HepG2 (cell line): Measurements from ENCODE around the gene MTA3. TPM values are rescaled to one million over a fixed set of nuclear protein-coding genes. Genes with fewer than 3 reads are reported as not detected.

Experiments
- CBX5 ChIP-seq: sonication (generic); formaldehyde crosslinking; IDR thresholded peaks from 2 replicates; pipeline ENCODE4 v1.4.0; 2020; ENCODE audit warnings: missing genetic modification reagents, borderline replicate concordance
- FOXO1 ChIP-seq: sonication (generic); formaldehyde crosslinking; IDR thresholded peaks from 2 replicates; pipeline ENCODE4 v1.4.0; 2020; ENCODE audit warnings: missing genetic modification reagents
- HDAC1 ChIP-seq: sonication (generic); formaldehyde crosslinking; IDR thresholded peaks from 2 replicates; pipeline ENCODE4 v1.5.1; 2020; ENCODE audit warnings: mild to moderate bottlenecking, missing genetic modification reagents
- HOXA3 ChIP-seq: sonication (generic); formaldehyde crosslinking; IDR thresholded peaks from 2 replicates; pipeline ENCODE4 v1.5.0; 2020; ENCODE audit warnings: missing genetic modification reagents
- KDM6A ChIP-seq: IDR thresholded peaks from 2 replicates; pipeline ENCODE4 v1.6.1; 2016; ENCODE audit warnings: low read depth
- KMT2A ChIP-seq: sonication (generic); formaldehyde crosslinking; IDR thresholded peaks from 2 replicates; pipeline ENCODE4 v1.4.0; 2020; ENCODE audit warnings: missing genetic modification reagents
- MED1 ChIP-seq: sonication (generic); formaldehyde crosslinking; IDR thresholded peaks from 2 replicates; pipeline ENCODE4 v1.4.0; 2020; ENCODE audit warnings: missing genetic modification reagents
- NPAS2 ChIP-seq: sonication (generic); formaldehyde crosslinking; IDR thresholded peaks from 2 replicates; pipeline ENCODE4 v1.8.0; 2022; ENCODE audit warnings: mild to moderate bottlenecking, missing genetic modification reagents, borderline replicate concordance
- PPARG ChIP-seq: conservative IDR thresholded peaks from 2 replicates; pipeline ENCODE4 v1.6.1; 2016; ENCODE audit warnings: missing biosample characterization, missing genetic modification reagents
- SALL1 ChIP-seq: sonication (generic); formaldehyde crosslinking; IDR thresholded peaks from 2 replicates; pipeline ENCODE4 v1.8.0; 2022; ENCODE audit warnings: mild to moderate bottlenecking, missing genetic modification reagents
- SMAD9 ChIP-seq: sonication (generic); formaldehyde crosslinking; IDR thresholded peaks from 2 replicates; pipeline ENCODE4 v1.5.1; 2020; ENCODE audit warnings: mild to moderate bottlenecking, missing genetic modification reagents
- TBL1XR1 ChIP-seq: fragments of 150-350 bp; IDR thresholded peaks from 2 replicates; pipeline ENCODE4 v1.6.1; 2014; ENCODE audit warnings: borderline replicate concordance, low read length; ENCODE audit not compliant: partially characterized antibody
- YEATS4 ChIP-seq: sonication (generic); formaldehyde crosslinking; IDR thresholded peaks from 2 replicates; pipeline ENCODE4 v1.4.0; 2020; ENCODE audit warnings: missing genetic modification reagents, borderline replicate concordance
- YY1 ChIP-seq: IDR thresholded peaks from 2 replicates; pipeline ENCODE4 v1.6.1; 2011; ENCODE audit warnings: low read length, low read depth, moderate library complexity, mild to moderate bottlenecking; ENCODE audit not compliant: insufficient read depth, insufficient replicate concordance
- ZMYM4 ChIP-seq: sonication (generic); formaldehyde crosslinking; IDR thresholded peaks from 2 replicates; pipeline ENCODE4 v1.8.1; 2023; ENCODE audit warnings: mild to moderate bottlenecking, missing genetic modification reagents
- ZNF558 ChIP-seq: sonication (generic); formaldehyde crosslinking; IDR thresholded peaks from 2 replicates; pipeline ENCODE4 v1.9.0; 2022; ENCODE audit warnings: mild to moderate bottlenecking, missing genetic modification reagents, borderline replicate concordance
- polyA plus RNA-seq, 8 experiments: library from polyadenylated mRNA; depleted of rRNA in 3 of 8; stranded (reverse) in 7 of 8; unstranded in 1 of 8; fragments of >200 nt; fragmentation: Illumina TruSeq in 4 of 8; extraction: Trizol in 4 of 8; gene quantifications; 2 replicates each; pipeline versions ENCODE4 v1.2.1 to v1.2.3, GENCODE V29; 2011 to 2016; ENCODE audit warnings: low read depth in 4 of 8, missing spikeins in 1 of 8, mixed read lengths in 1 of 8; ENCODE audit not compliant: insufficient read depth in 1 of 8
- total RNA-seq, 5 experiments: library from RNA; depleted of rRNA; stranded (reverse); fragments of >200 nt; fragmentation: Illumina TruSeq; extraction: Trizol; gene quantifications; 2 replicates each; pipeline ENCODE4 v1.2.3, GENCODE V29; 2016; ENCODE audit warnings: low read depth in 1 of 5
- TF ChIP-seq, protein P1 (sequence below): IDR thresholded peaks from 2 replicates; pipeline ENCODE4 v1.6.1; 2016; ENCODE audit warnings: low read depth, missing genetic modification reagents, missing compliant biosample characterization
- TF ChIP-seq, protein P2 (sequence below): sonication (generic); formaldehyde crosslinking; IDR thresholded peaks from 2 replicates; pipeline ENCODE4 v1.4.0; 2020; ENCODE audit warnings: mild to moderate bottlenecking, low read depth, missing genetic modification reagents
- TF ChIP-seq, protein P3 (sequence below): sonication (generic); formaldehyde crosslinking; IDR thresholded peaks from 2 replicates; pipeline ENCODE4 v1.4.0; 2020; ENCODE audit warnings: missing genetic modification reagents, borderline replicate concordance
- TF ChIP-seq, protein P4 (sequence below): sonication (generic); formaldehyde crosslinking; IDR thresholded peaks from 2 replicates; pipeline ENCODE4 v1.5.0; 2020; ENCODE audit warnings: missing genetic modification reagents

Gene MTA3
- total and polyA plus RNA-seq, 2 of the 13 experiments (the other 11 are each of a cell fraction or from before 2014, with no cell fraction given) = 48.8 to 77.8 TPM

DNA sequence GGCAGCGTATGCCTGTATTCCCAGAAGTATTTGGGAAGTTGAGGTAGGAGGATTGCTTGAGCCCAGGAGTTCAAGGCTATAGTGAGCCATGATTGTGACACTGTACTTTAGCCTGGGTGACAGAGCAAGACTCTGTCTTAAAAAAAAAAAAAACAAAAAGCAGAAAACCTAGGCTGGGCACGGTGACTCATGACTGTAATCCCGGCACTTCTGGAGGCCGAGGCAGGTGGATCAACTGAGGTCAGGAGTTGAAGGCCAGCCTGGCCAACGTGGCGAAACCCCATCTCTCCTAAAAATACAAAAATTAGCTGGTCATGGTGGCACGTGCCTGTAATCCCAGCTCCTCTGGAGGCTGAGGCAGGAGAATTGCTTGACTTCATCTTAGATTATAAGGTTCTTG, 46.4 kb downstream of the MTA3 start (continued):
- TF ChIP-seq, protein P1, sequence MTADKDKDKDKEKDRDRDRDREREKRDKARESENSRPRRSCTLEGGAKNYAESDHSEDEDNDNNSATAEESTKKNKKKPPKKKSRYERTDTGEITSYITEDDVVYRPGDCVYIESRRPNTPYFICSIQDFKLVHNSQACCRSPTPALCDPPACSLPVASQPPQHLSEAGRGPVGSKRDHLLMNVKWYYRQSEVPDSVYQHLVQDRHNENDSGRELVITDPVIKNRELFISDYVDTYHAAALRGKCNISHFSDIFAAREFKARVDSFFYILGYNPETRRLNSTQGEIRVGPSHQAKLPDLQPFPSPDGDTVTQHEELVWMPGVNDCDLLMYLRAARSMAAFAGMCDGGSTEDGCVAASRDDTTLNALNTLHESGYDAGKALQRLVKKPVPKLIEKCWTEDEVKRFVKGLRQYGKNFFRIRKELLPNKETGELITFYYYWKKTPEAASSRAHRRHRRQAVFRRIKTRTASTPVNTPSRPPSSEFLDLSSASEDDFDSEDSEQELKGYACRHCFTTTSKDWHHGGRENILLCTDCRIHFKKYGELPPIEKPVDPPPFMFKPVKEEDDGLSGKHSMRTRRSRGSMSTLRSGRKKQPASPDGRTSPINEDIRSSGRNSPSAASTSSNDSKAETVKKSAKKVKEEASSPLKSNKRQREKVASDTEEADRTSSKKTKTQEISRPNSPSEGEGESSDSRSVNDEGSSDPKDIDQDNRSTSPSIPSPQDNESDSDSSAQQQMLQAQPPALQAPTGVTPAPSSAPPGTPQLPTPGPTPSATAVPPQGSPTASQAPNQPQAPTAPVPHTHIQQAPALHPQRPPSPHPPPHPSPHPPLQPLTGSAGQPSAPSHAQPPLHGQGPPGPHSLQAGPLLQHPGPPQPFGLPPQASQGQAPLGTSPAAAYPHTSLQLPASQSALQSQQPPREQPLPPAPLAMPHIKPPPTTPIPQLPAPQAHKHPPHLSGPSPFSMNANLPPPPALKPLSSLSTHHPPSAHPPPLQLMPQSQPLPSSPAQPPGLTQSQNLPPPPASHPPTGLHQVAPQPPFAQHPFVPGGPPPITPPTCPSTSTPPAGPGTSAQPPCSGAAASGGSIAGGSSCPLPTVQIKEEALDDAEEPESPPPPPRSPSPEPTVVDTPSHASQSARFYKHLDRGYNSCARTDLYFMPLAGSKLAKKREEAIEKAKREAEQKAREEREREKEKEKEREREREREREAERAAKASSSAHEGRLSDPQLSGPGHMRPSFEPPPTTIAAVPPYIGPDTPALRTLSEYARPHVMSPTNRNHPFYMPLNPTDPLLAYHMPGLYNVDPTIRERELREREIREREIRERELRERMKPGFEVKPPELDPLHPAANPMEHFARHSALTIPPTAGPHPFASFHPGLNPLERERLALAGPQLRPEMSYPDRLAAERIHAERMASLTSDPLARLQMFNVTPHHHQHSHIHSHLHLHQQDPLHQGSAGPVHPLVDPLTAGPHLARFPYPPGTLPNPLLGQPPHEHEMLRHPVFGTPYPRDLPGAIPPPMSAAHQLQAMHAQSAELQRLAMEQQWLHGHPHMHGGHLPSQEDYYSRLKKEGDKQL = 0 out of 2 replicates have a peak, but pooled peaks have one; percentile 17
- TF ChIP-seq ZMYM4 (CRISPR knock-in tag) = peak; percentile 61; the same call in 1 of the 2 replicates
- TF ChIP-seq TBL1XR1 = peak; percentile 29
- TF ChIP-seq, protein P2, sequence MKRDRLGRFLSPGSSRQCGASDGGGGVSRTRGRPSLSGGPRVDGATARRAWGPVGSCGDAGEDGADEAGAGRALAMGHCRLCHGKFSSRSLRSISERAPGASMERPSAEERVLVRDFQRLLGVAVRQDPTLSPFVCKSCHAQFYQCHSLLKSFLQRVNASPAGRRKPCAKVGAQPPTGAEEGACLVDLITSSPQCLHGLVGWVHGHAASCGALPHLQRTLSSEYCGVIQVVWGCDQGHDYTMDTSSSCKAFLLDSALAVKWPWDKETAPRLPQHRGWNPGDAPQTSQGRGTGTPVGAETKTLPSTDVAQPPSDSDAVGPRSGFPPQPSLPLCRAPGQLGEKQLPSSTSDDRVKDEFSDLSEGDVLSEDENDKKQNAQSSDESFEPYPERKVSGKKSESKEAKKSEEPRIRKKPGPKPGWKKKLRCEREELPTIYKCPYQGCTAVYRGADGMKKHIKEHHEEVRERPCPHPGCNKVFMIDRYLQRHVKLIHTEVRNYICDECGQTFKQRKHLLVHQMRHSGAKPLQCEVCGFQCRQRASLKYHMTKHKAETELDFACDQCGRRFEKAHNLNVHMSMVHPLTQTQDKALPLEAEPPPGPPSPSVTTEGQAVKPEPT (CRISPR knock-in tag) = no peak
- 0 out of 2 replicates have a peak, but pooled peaks have one; percentile 18 for TF ChIP-seq NPAS2 (CRISPR knock-in tag)
- TF ChIP-seq MED1 (CRISPR knock-in tag) = peak; percentile 80
- TF ChIP-seq, protein P3, sequence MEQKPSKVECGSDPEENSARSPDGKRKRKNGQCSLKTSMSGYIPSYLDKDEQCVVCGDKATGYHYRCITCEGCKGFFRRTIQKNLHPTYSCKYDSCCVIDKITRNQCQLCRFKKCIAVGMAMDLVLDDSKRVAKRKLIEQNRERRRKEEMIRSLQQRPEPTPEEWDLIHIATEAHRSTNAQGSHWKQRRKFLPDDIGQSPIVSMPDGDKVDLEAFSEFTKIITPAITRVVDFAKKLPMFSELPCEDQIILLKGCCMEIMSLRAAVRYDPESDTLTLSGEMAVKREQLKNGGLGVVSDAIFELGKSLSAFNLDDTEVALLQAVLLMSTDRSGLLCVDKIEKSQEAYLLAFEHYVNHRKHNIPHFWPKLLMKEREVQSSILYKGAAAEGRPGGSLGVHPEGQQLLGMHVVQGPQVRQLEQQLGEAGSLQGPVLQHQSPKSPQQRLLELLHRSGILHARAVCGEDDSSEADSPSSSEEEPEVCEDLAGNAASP (CRISPR knock-in tag) = peak; percentile 89
- peak; percentile 43 for TF ChIP-seq YY1
- TF ChIP-seq, protein P4, sequence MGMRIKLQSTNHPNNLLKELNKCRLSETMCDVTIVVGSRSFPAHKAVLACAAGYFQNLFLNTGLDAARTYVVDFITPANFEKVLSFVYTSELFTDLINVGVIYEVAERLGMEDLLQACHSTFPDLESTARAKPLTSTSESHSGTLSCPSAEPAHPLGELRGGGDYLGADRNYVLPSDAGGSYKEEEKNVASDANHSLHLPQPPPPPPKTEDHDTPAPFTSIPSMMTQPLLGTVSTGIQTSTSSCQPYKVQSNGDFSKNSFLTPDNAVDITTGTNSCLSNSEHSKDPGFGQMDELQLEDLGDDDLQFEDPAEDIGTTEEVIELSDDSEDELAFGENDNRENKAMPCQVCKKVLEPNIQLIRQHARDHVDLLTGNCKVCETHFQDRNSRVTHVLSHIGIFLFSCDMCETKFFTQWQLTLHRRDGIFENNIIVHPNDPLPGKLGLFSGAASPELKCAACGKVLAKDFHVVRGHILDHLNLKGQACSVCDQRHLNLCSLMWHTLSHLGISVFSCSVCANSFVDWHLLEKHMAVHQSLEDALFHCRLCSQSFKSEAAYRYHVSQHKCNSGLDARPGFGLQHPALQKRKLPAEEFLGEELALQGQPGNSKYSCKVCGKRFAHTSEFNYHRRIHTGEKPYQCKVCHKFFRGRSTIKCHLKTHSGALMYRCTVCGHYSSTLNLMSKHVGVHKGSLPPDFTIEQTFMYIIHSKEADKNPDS (CRISPR knock-in tag) = no peak
- TF ChIP-seq SMAD9 (CRISPR knock-in tag) = no peak
- TF ChIP-seq FOXO1 = peak; percentile 50; the same call in 1 of the 2 replicates
- TF ChIP-seq CBX5 (CRISPR knock-in tag) = peak; percentile 79; the same call in 1 of the 2 replicates
- 0 out of 2 replicates have a peak, but pooled peaks have one; percentile 40 for TF ChIP-seq KMT2A (CRISPR knock-in tag)
- TF ChIP-seq PPARG (CRISPR knock-in tag) = peak; percentile 77
- TF ChIP-seq HOXA3 (CRISPR knock-in tag) = peak; percentile 50; the same call in 1 of the 2 replicates
- TF ChIP-seq HDAC1 = peak; percentile 80
- no peak for TF ChIP-seq ZNF558 (CRISPR knock-in tag)
- TF ChIP-seq KDM6A (CRISPR knock-in tag) = peak; percentile 47
- peak; percentile 47; the same call in 1 of the 2 replicates for TF ChIP-seq YEATS4 (CRISPR knock-in tag)
- peak; percentile 85 for TF ChIP-seq SALL1
